GM19397 (cell line): ENCODE measurements around the gene MCFD2.

Experiments used
- ATAC-seq: cut with Tn5 transposase; IDR thresholded peaks from one replicate; pipeline ENCODE4 v1.9.1; 2021; ENCODE audit warnings: mild to moderate bottlenecking, moderate library complexity; ENCODE audit not compliant: unreplicated experiment

MCFD2 gene

DNA sequence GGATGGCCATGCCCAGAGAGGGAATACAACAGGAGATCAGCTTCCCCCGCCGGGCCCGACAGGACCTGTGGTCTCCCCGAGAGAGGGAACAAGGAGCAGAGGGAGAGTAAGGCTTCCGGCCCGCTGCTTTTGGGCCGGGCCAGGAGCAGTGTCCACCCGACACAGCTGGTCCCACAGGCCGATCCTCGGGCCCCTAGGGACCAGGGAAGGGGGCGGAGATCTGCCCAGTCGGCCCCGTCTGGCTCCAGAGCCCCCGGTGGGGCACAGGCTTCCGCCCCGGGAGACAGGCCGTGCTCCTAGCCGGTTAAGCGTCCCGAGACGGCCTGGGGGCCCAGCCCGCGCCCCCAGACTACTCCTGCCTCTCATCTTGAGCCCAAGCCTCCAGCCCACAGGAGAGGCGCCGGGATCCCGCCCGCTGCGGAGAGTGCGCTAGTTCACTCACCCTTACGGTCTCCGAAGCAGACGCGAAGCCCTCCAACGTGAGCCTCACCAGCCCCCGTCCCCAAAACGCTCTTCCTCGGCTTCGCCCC, at the start of gene MCFD2:
Gene MCFD2 (minus strand): TSS at position 526 of the 530 bp plus-strand sequence. CDS start 6,635 bp downstream, outside the sequence.
- no peak for ATAC-seq

GRCh38 chr2:46964835-46965560, 49.4 kb upstream of the MCFD2 start:
- ATAC-seq, result no peak

DNA sequence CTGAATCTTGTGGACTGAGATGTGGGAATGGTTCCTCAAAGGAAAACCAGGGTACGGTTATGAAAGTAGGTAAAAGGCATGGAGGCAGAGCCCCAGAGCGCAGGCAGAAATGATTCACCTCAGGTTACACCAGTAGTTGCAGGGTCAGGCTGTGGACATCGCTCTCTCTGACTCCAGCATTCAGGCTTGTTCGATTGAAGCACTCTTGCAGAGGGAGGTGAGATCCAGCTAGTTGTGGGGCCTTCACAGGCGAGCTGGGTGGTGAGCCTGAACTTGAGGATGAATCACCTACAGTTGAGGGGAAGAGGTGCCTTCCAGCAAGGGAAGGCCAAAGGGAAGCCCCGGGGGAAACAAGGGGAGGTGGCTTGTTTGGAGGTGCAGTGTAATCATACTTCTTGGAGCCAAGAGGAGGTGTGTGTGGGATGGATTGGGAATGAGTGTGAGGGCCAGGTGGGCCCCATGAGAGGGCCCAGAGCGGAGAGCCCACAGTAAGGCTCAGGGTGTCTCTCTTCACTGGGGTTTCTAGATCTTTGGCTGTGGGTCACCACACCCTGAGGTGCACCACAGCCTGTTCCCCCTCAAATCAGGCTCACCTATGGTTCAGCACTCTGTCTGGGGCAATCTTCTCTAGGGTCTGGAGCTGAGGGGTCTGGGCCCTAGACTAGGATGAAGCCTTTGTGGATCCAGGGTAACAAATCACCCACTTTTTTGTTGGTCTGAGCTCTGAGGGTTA, 48.5 kb upstream of the MCFD2 start:
- no peak for ATAC-seq

DNA sequence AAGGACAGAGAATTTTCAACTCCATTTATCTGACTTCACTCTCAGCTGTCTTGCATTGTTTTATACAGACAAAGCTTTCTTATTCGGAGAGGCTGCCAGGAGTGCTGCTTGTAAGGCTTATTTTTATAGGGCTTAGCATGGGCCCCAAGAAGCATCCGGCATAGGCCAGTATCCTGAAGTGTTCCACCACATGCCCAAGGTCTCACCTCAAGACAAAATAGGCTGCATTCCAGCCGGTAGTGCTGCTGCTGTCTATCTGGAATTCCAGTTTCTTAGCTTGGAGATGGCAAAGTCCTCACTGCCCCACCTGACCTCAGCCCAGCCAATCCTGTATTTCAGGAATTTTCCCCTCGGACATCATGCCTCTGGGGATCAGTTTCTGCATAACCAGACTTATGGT, 47.6 kb upstream of the MCFD2 start:
- no peak for ATAC-seq

DNA sequence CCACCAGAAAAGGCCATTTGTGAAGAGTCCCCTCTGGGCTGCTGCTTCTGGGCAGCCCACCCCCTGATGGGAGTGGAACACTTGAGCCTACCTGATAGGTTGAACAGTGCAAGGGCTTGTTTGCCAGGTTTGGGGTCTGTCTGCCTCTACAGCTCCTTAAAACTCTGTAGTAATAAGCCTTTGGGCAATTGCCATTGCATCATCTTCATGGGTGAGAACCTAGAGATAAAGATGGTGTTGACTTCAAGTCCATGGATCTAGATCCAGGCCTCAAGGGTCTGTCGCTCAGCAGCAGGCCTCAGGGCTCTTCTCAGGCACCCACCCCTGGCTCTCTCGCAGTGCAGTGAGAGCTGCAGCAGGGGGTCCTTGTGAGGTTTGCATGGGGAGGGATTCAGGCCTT, 47.1 kb upstream of the MCFD2 start:
- ATAC-seq, result no peak

DNA sequence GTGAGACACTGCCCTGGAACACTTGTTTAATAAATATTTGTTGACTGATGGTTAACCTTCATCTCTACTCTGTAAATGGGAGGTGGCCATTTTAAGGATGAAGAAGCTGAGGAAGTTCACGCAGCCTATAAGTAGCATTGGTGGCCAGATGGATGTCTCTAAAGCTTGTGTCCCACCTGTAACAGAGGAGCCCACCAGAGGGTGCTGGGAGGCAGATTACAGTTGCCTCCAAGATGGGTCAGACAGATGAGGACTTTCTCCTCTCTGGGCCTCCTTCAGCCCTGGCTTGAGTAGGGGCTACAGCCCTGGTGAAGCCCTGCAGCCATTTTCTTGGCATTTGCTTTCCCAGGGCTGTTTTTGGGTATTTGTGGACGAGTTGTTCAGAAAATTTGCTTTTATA, 45.0 kb upstream of the MCFD2 start:
- no peak for ATAC-seq

DNA sequence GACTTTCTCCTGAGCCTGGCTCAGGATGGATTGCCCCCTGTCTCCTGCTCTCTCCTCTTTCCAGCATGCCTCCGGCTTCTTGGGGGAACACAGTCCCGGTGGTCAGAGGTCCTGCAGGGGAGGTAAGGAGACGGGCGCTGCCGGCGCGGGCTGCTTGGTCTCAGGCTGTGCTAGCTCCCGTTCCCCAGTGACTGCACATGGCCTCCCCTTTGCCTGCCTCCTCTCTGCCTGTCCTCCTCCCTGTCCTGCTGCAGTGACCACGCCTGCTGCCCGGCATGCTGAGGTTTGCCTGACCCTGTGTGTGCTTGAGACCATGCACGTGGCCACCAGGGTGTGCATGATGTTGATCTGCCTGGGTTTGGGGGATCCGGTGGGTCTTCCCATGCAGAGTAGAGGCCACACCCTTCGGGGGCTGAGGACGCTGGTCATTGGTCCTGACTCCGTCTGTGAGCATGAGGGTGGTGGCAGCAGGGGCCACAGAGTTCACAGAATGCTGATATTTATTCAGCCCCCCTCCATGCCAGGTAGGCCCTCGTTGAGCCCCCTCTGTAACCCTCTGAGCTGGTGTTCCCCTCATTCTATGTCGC, 42.9 kb upstream of the MCFD2 start:
- no peak for ATAC-seq

DNA sequence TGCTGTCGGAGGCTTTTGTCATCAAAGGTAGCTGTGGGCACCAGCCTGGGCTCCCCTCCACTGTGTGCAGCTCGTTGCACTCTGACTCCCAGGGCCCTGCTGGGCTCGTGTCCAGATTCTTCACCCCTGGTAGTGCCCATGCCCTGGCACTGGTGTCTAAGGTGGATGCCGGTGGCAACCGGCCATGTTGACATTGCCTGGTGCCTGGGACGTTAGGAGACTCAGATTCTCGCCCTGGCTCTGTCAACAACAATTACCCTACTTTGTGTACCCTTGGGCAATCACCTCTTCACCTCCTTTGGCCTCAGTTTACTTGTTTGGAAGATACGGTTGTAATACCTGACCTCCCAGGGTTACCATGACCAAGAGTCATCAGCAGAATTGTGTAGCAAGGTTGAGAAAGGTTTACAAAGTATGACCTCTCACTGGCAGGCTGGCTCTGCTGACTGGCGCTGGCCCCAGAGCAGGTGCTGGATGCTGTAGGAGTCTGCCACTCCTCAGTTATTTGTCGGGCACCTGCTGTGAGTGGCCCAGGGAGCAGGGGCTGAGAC, 41.5 kb upstream of the MCFD2 start:
- no peak for ATAC-seq

DNA sequence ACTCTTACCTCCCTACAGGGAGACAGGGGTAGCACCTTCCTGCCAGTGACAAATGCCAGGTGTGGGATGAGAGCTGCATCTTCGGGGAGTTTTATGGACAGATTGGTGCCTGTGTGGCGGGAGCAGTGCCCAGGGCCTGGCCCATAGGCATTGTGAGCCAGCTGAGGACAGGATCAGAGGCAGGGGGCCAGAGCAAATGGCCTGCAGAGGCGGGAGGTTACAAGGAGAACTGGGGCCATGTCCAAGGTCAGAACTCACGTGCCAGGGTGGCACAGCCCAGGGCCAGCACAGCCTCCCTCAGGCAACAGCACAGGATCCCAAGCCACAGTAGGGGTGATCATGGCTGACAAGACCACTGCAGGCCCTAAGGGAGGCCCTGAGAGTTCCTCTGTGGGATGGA, 40.2 kb upstream of the MCFD2 start:
- ATAC-seq, result no peak

GRCh38 chr2:46954951-46955571, 39.5 kb upstream of the MCFD2 start:
- no peak for ATAC-seq

- ATAC-seq, result no peak
These were observed 36.6 kb upstream of the MCFD2 start for GRCh38 chr2:46952171-46952570.

- no peak for ATAC-seq
These were observed 35.9 kb upstream of the MCFD2 start for GRCh38 chr2:46951290-46952064.

DNA sequence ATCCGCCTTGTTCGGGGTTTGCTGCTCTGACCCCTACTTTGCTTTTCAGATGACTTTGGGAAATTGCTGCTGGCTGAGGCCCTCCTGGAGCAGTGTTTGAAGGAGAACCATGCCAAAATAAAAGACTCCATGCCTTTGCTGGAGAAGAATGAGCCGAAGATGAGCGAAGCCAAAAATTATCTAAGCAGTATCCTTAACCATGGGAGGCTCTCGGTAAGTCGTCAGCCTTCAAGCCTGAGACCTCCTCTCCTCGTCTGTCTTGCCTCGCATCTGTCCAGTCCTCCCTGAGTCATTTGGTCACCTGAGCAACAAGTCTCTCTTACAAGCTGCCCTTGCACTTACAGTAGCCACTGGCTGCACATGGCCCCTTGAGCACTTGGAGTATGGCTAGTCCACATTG, 34.7 kb upstream of the MCFD2 start:
- ATAC-seq, result no peak

- ATAC-seq, result no peak
These were observed 32.2 kb upstream of the MCFD2 start for GRCh38 chr2:46947841-46948240.

DNA sequence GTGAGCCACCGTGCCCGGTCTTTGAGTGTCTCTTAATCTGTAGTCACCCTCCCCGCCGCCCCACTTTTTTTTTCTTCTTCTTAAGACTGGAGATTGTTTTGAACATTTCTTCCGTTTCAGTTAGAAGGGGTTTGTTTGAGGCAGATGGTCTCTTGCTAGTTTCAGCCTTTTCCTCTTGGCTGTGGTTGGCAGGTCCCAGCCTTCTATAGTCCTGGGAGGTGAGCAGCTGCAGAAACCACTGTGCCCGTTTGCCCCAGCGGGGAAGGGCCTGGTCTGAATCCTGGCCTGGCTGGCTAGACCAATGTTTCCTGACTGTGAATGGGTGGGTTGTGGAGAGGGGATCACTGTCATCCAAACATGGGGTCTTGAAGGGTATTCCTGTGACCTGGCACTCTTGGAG, 30.1 kb upstream of the MCFD2 start:
- ATAC-seq, result no peak

DNA sequence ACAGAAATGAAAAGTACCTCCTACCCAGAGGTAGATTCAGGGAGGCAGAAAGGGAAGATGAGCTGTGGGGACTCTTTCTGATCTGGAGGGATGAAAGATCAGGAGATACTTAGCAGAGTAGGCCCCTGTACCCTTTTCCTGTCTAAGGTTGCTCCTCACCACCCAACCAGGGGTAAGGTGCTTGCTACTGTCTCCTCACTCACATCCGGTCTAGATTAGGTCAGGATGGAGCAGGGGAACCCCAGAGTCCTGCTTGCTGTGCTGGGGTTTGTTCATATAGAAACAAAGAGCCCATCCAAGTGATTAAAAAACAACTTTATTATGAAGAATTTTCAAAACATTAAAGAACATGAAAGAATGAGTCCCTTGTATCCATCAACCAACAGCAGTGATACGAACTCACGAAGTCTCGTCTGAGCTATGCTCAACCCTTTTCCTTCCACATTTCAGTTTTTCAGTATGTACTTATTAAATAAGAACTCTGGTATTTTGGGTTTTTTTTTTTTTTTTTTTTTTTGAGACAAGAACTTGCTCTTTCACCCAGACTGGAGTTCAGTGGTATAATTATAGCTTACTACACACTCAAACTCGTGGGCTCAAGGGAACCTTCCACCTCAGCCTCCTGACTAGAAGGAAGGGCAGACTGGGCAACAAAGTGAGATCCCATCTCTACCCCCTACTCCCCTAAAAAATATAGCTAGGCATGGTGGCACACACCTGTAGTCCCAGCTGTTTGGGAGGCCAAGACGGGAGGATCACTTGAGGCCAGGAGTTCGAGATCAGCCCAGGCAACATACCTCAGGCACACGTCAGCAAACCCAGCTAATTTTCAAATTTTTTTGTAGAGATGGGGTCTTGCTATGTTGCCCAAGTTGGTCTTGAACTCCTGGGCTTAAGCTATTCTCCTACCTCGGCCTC, 28.5 kb upstream of the MCFD2 start:
- peak; percentile 21 for ATAC-seq

- ATAC-seq, result no peak
These were observed 27.5 kb upstream of the MCFD2 start for GRCh38 chr2:46942891-46943626.

- ATAC-seq, result peak; percentile 28
These were observed 26.5 kb upstream of the MCFD2 start for GRCh38 chr2:46942143-46942526.
